Mammary epithelial cell (primary cell): ENCODE results near the gene FYN.

Experiments
- CTCF ChIP-seq, 2 donors: IDR thresholded peaks in 1 of 2; conservative IDR thresholded peaks in 1 of 2; 2 replicates each; pipeline ENCODE4 v1.5.1; 2011 to 2012; ENCODE audit warnings: inconsistent platforms in 2 of 2, low read length in 2 of 2, mild to moderate bottlenecking in 2 of 2, control low read depth in 1 of 2, low read depth in 1 of 2; ENCODE audit not compliant: insufficient read depth in 1 of 2; ENCODE audit errors: extremely low read depth in 1 of 2
- EZH2 ChIP-seq: IDR thresholded peaks from 2 replicates; pipeline ENCODE4 v1.6.1; 2012; ENCODE audit warnings: low read length, inconsistent platforms, borderline replicate concordance

- TF ChIP-seq CTCF (conservative IDR thresholded peaks at IDR 0.05 in 1 of 2, IDR thresholded peaks at IDR 0.05 in 1 of 2; ENCODE audit: extremely low read depth in 1 of 2, insufficient read depth in 1 of 2, low read depth in 1 of 2, low read length in 2 of 2) (no peak), EZH2 (no peak)
These were observed 55.7 kb downstream of the FYN start for GRCh38 chr6:111817451-111818120.
